ENCODE measurements around the gene SORCS2.

The SORCS2 gene

GRCh38 chr4:7398788-7399439, 206.6 kb downstream of the SORCS2 start:
- no peak for DNase-seq

- DNase-seq = no peak
These were observed 207.3 kb downstream of the SORCS2 start for GRCh38 chr4:7399440-7400234.

GRCh38 chr4:7400671-7401298, 208.4 kb downstream of the SORCS2 start:
- no peak for DNase-seq

- DNase-seq = no peak
These were observed 210.2 kb downstream of the SORCS2 start for GRCh38 chr4:7402526-7402925.

GRCh38 chr4:7403001-7403400, 210.7 kb downstream of the SORCS2 start:
- no peak for DNase-seq

GRCh38 chr4:7408166-7408565, 215.8 kb downstream of the SORCS2 start:
- no peak for DNase-seq

- no peak for DNase-seq
These were observed 218.1 kb downstream of the SORCS2 start for GRCh38 chr4:7410446-7410845.

GRCh38 chr4:7411491-7411890, 219.2 kb downstream of the SORCS2 start:
- no peak for DNase-seq

- DNase-seq = no peak
These were observed 219.7 kb downstream of the SORCS2 start for GRCh38 chr4:7411896-7412553.

- DNase-seq = no peak
These were observed 220.2 kb downstream of the SORCS2 start for GRCh38 chr4:7412554-7412912.

- DNase-seq = no peak
These were observed 221.7 kb downstream of the SORCS2 start for GRCh38 chr4:7414046-7414445.

GRCh38 chr4:7414736-7415510, 222.6 kb downstream of the SORCS2 start:
- DNase-seq = no peak

- no peak for DNase-seq
These were observed 223.8 kb downstream of the SORCS2 start for GRCh38 chr4:7415927-7416686.

- no peak for DNase-seq
These were observed 224.6 kb downstream of the SORCS2 start for GRCh38 chr4:7416745-7417432.

GRCh38 chr4:7417639-7418038, 225.3 kb downstream of the SORCS2 start:
- DNase-seq = no peak

GRCh38 chr4:7418131-7418943, 226.0 kb downstream of the SORCS2 start:
- no peak for DNase-seq

GRCh38 chr4:7419961-7420660, 227.8 kb downstream of the SORCS2 start:
- no peak for DNase-seq

- DNase-seq = peak; percentile 55
These were observed 228.3 kb downstream of the SORCS2 start for GRCh38 chr4:7420661-7421040.

GRCh38 chr4:7421356-7422150, 229.2 kb downstream of the SORCS2 start:
- DNase-seq = no peak

Measured in NCI-H510A (cell line).